Esophagus squamous epithelium (tissue), 4 donors: ENCODE results near the gene MYOG.

Experiments
- CTCF ChIP-seq, 6 experiments: fragments of 450-650 bp in 4 of 6; fragments of 200-600 bp in 2 of 6; sonication (generic) in 2 of 6; IDR thresholded peaks; one replicate each; pipeline ENCODE4 v1.5.1; 2016 to 2019; ENCODE audit warnings: antibody characterized with exemption in 6 of 6, mild to moderate bottlenecking in 4 of 6, moderate library complexity in 4 of 6
- POLR2A ChIP-seq, 4 donors: fragments of 450-650 bp; IDR thresholded peaks; one replicate each; pipeline ENCODE4 v1.6.1; 2017; ENCODE audit warnings: antibody characterized with exemption in 4 of 4, mild to moderate bottlenecking in 4 of 4, moderate library complexity in 3 of 4

GRCh38 chr1:203104789-203105390, 19.1 kb upstream of the MYOG start:
- TF ChIP-seq POLR2A (IDR thresholded peaks at IDR 0.05) (no peak), CTCF (IDR thresholded peaks at IDR 0.05) (no peak)
